ENCODE measurements around the gene PLEKHA6.
"Not testable (repeated sequence)": the region's sequence is repeated elsewhere in the genome, so short reads cannot be mapped to it uniquely, and the experiment has no call there.

PLEKHA6 gene

GRCh38 chr1:204251286-204251685 is 108.4 kb downstream of the PLEKHA6 start:
- no peak for FAIRE-seq

DNA sequence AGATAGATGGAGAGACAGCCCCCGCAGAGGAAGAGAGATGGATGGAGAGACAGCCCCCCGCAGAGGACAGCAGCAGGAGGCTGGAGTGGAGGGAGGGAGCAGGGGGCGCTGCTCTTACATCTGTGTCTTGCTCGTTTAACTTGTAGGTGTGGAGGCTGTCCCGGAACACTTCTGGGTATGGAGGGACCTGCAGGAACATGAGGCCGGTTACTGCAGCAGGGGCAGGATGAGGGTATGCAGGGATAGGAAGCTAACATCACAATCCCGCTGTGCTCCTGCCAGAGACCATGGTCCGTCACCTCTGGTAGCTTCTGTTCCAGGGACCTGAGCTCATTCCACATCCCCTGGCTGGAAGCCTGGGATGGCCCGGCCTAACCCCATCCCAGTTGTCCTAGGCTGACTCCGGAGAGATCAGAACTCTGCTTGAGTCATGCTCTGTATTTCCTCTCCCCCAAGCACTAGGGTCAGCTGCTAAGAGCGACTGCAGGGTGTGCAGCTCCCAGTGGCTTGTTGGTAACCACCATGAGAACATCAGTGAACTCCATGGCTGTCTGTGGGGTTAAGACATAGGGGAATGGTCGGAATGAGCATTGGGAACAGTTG is 109.2 kb downstream of the PLEKHA6 start:
- DNase-seq (ENCODE audit: extremely low spot score, insufficient read length, low read depth) (no peak), FAIRE-seq (no peak)

More at GRCh38 chr1:204251286-204251685, 108.4 kb downstream of the PLEKHA6 start:
- DNase-seq (ENCODE audit: extremely low spot score, insufficient read length, low read depth): no peak

- no peak for DNase-seq (ENCODE audit: extremely low spot score, insufficient read length, low read depth)
- FAIRE-seq: no peak
These were observed 109.8 kb downstream of the PLEKHA6 start for GRCh38 chr1:204249736-204250427.

DNA sequence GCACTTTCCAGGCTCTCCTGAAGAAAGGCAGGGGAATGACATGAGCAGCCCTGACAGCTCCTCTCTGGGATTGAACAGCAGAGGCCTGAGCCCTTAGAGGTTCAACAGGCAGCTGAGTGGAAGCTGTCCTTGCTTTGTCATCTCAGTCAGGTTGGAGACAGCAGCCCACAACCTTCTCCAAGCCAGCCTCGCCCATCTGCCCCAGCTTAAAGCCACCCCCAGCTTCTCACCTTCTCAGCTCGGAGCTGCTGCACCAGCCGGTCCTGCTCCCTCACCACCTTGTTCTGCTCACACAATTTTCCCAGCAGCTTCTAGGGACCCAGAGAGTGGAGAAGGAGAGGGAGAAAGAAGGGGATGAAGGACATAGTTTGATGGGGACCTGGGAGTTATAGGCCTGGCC is 110.8 kb downstream of the PLEKHA6 start:
- FAIRE-seq: no peak
- DNase-seq (ENCODE audit: extremely low spot score, insufficient read length, low read depth): no peak

DNA sequence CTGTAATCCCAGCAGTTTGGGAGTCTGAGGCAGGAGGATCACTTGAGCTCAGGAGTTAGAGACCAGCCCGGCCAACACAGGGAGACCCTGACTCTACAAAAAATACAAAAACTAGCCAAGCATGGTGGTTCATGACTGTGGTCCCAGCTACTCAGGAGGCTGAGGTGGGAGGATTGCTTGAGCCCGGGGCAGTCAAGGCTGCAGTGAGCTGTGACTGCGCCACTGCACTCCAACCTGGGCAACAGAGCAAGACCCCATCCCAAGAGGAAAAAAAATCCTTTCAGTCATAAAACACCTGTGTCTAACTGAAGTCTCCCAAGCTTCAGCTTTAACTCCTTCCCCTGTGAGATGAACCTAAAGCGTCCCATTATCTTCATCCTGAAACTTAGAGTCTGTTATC is 112.9 kb downstream of the PLEKHA6 start:
- FAIRE-seq (no peak), DNase-seq (ENCODE audit: extremely low spot score, insufficient read length, low read depth) (no peak)

GRCh38 chr1:204242920-204243319 is 116.8 kb downstream of the PLEKHA6 start:
- DNase-seq (ENCODE audit: extremely low spot score, insufficient read length, low read depth) (no peak), FAIRE-seq (no peak)

GRCh38 chr1:204241914-204242313 is 117.8 kb downstream of the PLEKHA6 start:
- no peak for FAIRE-seq
- no peak for DNase-seq (ENCODE audit: extremely low spot score, insufficient read length, low read depth)

DNA sequence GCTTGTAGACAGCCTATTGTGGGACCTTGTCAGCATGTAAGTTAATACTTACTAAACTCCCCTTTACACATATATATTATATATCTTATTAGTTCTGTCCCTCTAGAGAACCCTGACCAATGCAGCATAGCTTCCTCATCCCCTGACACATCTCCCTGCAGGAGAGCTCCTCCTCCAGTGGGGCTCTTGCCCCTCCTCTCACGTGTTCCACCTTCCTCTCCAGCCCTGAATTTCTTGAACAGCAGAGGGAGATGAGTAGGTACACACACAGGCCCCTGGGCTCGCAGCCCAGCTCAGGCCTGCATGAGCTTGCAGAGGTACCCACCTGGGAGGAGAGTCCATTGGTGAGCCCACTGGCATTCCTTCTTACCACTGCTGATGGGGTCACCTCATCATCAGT is 118.7 kb downstream of the PLEKHA6 start:
- FAIRE-seq (no peak), DNase-seq (ENCODE audit: extremely low spot score, insufficient read length, low read depth) (no peak)

GRCh38 chr1:204240233-204240632 is 119.5 kb downstream of the PLEKHA6 start:
- DNase-seq (ENCODE audit: extremely low spot score, insufficient read length, low read depth): no peak
- no peak for FAIRE-seq

GRCh38 chr1:204239401-204239800 is 120.3 kb downstream of the PLEKHA6 start:
- not testable (repeated sequence) for DNase-seq (ENCODE audit: extremely low spot score, insufficient read length, low read depth); FAIRE-seq

DNA sequence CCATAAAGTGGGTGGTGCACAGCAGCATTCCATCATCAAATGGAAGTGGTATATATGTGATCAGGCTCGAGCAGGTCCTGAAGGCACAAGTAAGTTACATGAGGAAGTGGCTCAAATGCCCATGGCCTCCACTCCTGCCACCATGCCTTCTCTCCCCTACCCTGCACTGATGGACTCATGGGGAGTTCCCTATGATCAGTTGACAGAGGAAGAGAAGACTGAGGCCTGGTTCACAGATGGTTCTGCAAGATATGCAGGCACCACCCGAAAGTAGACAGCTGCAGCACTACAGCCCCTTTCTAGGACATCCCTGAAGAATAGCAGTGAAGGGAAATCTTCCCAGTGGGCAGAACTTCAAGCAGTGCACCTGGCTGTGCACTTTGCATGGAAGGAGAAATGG is 121.2 kb downstream of the PLEKHA6 start:
- not testable (repeated sequence) for DNase-seq (ENCODE audit: extremely low spot score, insufficient read length, low read depth); FAIRE-seq

DNA sequence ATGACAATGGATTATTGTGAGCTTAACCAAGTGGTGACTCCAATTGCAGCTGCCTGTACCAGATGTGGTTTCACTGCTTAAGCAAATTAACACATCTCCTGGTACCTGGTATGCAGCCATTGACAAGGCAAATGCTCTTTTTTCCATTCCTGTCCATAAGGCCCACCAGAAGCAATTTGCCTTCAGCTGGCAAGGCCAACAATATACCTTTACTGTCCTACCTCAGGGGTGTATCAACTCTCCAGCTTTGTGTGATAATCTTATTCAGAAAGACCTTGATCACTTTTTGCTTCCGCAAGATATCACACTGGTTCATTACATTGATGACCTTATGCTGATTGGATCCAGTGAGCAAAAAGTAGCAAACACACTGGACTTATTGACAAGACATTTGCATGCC is 122.2 kb downstream of the PLEKHA6 start:
- not testable (repeated sequence) for FAIRE-seq; DNase-seq (ENCODE audit: extremely low spot score, insufficient read length, low read depth)

GRCh38 chr1:204232526-204232925 is 127.2 kb downstream of the PLEKHA6 start:
- DNase-seq (ENCODE audit: extremely low spot score, insufficient read length, low read depth) (no peak), FAIRE-seq (no peak)

- DNase-seq (ENCODE audit: extremely low spot score, insufficient read length, low read depth) (no peak), FAIRE-seq (no peak)
These were observed 129.5 kb downstream of the PLEKHA6 start for GRCh38 chr1:204230211-204230610.

DNA sequence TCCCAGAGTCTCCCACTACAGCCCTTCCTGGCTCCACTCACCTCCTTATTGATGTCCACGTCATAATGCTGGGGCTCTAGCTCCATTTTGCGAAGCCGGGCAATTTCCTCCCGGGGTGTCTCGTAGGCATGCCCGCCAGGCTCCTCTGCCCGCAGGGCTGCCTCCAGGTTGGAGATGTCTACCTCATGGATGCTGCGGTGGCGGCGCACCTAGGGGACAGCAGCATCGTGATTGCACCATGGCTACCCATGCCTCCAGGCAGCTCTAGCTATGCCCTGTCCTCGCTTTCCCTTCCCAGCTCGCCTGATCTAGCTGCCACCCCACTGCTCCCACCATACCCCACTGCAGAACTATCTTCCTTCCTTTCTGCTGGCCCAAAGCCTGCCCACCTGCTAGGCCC is 130.8 kb downstream of the PLEKHA6 start:
- no peak for FAIRE-seq
- DNase-seq (ENCODE audit: extremely low spot score, insufficient read length, low read depth): no peak

DNA sequence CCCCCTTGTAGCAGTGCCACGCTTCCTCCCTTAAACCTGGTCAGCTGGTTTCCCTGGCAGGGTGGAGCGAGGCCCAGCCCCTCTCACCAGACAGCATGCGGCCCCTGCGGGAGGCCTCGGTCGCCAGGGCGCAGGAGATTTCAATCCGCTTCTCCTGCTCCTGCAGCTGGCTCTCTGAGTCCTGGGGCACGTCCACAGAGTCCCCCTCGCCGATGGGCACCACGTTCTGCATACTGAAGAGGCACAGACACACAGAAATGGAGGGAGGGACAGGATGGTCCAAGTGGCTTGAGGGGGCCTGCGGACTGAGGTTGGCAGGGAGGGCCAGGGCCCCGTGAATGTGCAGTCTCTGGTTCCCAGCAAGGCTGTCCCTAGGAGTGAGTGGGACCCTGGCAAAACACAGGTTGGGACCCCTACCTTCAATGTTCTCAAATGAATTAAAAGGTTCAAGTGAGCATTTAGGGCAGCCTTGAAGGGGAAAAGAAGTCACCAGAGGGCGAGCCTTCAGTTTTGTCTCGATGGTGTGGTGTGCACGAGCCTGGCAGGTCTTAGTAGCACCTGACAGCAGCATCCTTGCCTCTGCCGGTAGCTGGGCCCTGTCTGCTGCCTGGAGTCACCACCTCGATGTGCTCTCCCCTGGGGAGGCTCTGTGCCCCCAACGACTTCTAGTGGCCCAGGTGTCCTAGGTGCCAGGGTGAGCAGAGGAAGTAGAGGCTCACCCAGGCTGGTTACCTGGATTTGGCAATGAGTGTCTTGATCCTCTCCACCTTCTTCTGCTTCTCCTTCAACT is 131.5 kb downstream of the PLEKHA6 start:
- FAIRE-seq (no peak), DNase-seq (ENCODE audit: extremely low spot score, insufficient read length, low read depth) (no peak)

GRCh38 chr1:204227351-204227750 is 132.4 kb downstream of the PLEKHA6 start:
- FAIRE-seq: no peak
- no peak for DNase-seq (ENCODE audit: extremely low spot score, insufficient read length, low read depth)

- DNase-seq (ENCODE audit: extremely low spot score, insufficient read length, low read depth) (no peak), FAIRE-seq (no peak)
These were observed 133.6 kb downstream of the PLEKHA6 start for GRCh38 chr1:204225841-204226735.

GRCh38 chr1:204224655-204225054 is 135.1 kb downstream of the PLEKHA6 start:
- DNase-seq (ENCODE audit: extremely low spot score, insufficient read length, low read depth): no peak
- no peak for FAIRE-seq

Measured in GM18507 (cell line).